ENCODE data around the gene CHD3. TPM values are rescaled to one million over a fixed set of nuclear protein-coding genes. Genes with fewer than 3 reads are reported as not detected.

Gene CHD3
- polyA plus RNA-seq, 1 experiment, result 49.1 TPM

DNA sequence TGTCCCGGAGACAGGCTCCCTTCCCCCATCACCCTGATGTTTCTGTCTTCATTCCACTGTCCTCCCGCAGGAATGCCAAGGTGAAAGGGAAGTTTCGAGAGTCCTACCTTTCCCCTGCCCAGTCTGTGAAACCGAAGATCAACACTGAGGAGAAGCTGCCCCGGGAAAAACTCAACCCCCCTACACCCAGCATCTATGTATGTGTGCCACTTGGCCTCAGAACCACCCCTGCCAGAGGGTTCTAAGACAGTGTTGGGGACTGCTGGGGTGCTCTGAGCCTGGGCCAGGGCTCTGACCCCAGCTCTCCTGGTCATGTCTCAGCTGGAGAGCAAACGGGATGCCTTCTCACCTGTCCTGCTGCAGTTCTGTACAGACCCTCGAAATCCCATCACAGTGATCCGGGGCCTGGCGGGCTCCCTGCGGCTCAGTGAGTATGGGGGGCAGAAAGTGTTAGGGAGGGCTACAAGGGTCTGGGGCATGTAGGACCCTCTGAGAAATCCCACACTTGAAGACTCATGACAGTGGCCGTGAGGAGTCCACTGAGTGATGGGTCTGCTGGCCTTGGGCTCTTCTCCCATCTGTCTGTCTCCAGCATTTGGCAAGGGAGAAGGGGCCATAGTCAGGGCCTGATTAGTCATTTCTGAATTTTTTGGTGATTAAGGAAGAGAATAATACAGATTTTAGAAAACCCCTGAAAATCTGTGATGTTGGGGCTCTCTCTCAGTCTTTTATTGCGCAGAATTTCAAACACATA lies 38.7 kb upstream of the CHD3 start:
- ChIA-PET POLR2A (no interaction called here), CTCF (interaction anchor here (0.8 to 2.4 kb wide), 8 partner anchors 16 to 208 kb away, joined by 3 to 26 read pairs (median 4); partner anchors contain the start of gene KDM6B)
- H3K36me3 ChIP-seq (ENCODE audit: control insufficient read depth, insufficient read depth, low read length), result peaks cover 55% of the 10 kb centered on the region
- no peak overlapping the region for H3K4me3 ChIP-seq (ENCODE audit: low read depth, low read length)
- TF ChIP-seq, protein P1, sequence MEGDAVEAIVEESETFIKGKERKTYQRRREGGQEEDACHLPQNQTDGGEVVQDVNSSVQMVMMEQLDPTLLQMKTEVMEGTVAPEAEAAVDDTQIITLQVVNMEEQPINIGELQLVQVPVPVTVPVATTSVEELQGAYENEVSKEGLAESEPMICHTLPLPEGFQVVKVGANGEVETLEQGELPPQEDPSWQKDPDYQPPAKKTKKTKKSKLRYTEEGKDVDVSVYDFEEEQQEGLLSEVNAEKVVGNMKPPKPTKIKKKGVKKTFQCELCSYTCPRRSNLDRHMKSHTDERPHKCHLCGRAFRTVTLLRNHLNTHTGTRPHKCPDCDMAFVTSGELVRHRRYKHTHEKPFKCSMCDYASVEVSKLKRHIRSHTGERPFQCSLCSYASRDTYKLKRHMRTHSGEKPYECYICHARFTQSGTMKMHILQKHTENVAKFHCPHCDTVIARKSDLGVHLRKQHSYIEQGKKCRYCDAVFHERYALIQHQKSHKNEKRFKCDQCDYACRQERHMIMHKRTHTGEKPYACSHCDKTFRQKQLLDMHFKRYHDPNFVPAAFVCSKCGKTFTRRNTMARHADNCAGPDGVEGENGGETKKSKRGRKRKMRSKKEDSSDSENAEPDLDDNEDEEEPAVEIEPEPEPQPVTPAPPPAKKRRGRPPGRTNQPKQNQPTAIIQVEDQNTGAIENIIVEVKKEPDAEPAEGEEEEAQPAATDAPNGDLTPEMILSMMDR (IDR thresholded peaks at IDR 0.05; ENCODE audit: insufficient read depth, low read depth, low read length), result no peak
- DNase-seq (ENCODE audit: low read depth), result no peak
- no peaks in the 10 kb centered on the region for H3K27me3 ChIP-seq (ENCODE audit: control insufficient read depth, insufficient read depth, low read length)

DNA sequence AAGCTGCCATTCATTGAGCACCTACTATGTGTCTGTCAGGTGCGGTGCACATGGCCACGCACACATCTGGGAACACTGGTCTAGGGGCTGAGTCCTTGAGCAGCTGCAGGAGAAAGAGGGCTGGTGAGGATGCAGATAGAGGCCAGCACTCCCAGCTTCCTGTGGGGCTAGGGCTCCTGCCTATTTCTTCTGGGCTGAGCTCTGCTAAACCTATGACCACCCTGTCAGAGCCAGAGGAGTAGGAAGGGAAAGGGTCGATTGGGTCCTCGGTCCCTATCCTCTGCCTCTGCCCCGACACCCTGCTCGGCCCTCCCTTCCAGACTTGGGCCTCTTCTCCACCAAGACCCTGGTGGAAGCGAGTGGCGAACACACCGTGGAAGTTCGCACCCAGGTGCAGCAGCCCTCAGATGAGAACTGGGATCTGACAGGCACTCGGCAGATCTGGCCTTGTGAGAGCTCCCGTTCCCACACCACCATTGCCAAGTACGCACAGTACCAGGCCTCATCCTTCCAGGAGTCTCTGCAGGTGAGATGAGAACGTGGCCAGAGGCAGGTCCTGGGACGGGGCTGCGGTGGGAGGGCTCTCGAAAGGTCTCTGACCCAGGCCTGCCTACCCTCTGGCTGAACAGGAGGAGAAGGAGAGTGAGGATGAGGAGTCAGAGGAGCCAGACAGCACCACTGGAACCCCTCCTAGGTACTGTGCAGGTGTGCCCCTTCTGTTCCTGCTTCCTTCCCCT lies 37.7 kb upstream of the CHD3 start:
- TF ChIP-seq, protein P1 (IDR thresholded peaks at IDR 0.05; ENCODE audit: insufficient read depth, low read depth, low read length), result no peak
- Histone ChIP-seq H3K27me3 (ENCODE audit: control insufficient read depth, insufficient read depth, low read length) (no peaks in the 10 kb centered on the region), H3K4me3 (ENCODE audit: low read depth, low read length) (no peak overlapping the region), H3K36me3 (ENCODE audit: control insufficient read depth, insufficient read depth, low read length) (peaks cover 50% of the 10 kb centered on the region)
- POLR2A ChIA-PET, result no interaction called here
- no peak for DNase-seq (ENCODE audit: low read depth)
- CTCF ChIA-PET, result interaction anchor here (0.6 to 2.4 kb wide), 13 partner anchors 13 to 301 kb away, joined by 3 to 26 read pairs (median 5); partner anchors contain the start of genes KDM6B and PER1

DNA sequence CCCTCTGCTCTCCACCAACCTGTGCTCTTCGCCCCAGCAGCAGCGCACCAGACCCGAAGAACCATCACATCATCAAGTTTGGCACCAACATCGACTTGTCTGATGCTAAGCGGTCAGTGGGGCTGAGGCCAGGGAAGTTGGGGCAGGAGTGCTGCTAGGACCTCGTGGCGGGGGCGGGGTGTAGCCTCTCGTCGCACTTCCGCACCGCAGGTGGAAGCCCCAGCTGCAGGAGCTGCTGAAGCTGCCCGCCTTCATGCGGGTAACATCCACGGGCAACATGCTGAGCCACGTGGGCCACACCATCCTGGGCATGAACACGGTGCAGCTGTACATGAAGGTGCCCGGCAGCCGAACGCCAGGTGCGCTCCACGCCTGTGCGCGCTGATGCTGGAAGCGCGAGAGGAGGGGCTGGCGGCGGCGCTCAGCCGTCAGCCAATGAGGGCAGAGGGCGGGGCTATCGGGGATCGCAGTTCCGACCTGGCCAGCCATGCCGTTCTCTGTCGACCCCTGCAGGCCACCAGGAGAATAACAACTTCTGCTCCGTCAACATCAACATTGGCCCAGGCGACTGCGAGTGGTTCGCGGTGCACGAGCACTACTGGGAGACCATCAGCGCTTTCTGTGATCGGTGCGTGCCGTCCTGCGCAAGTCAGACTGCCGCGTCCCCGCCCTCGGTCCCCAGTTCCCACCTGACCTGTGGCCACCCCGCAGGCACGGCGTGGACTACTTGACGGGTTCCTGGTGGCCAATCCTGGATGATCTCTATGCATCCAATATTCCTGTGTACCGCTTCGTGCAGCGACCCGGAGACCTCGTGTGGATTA lies 36.9 kb upstream of the CHD3 start:
- no peak for DNase-seq (ENCODE audit: low read depth)
- Histone ChIP-seq H3K27me3 (ENCODE audit: control insufficient read depth, insufficient read depth, low read length) (no peaks in the 10 kb centered on the region), H3K4me3 (ENCODE audit: low read depth, low read length) (no peak overlapping the region), H3K36me3 (ENCODE audit: control insufficient read depth, insufficient read depth, low read length) (peaks cover 50% of the 10 kb centered on the region)
- TF ChIP-seq, protein P1 (IDR thresholded peaks at IDR 0.05; ENCODE audit: insufficient read depth, low read depth, low read length), result peak; percentile 96
- ChIA-PET POLR2A (no interaction called here), CTCF (interaction anchor here (0.6 to 2.4 kb wide), 10 partner anchors 14 to 300 kb away, joined by 3 to 26 read pairs (median 6); partner anchors contain the start of genes KDM6B and PER1)

DNA sequence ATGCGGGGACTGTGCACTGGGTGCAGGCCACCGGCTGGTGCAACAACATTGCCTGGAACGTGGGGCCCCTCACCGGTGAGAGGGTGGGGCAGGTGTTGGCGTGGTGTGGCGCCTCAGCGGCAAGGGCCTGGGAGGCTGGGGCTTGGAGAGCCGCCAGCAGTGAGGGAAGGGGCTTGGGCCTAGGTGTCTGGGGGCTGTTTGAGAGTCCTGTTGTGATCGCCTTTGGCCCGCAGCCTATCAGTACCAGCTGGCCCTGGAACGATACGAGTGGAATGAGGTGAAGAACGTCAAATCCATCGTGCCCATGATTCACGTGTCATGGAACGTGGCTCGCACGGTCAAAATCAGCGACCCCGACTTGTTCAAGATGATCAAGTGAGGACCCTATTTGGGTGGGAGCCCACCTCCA lies 36.3 kb upstream of the CHD3 start:
- ChIA-PET POLR2A (no interaction called here), CTCF (interaction anchor here (1.4 kb wide), 1 partner anchor 18 kb away, joined by 5 read pairs; no protein-coding TSS in a partner anchor)
- peaks cover 46% of the 10 kb centered on the region for H3K36me3 ChIP-seq (ENCODE audit: control insufficient read depth, insufficient read depth, low read length)
- DNase-seq (ENCODE audit: low read depth), result no peak
- TF ChIP-seq, protein P1 (IDR thresholded peaks at IDR 0.05; ENCODE audit: insufficient read depth, low read depth, low read length), result no peak
- H3K4me3 ChIP-seq (ENCODE audit: low read depth, low read length), result no peak overlapping the region
- H3K27me3 ChIP-seq (ENCODE audit: control insufficient read depth, insufficient read depth, low read length), result no peaks in the 10 kb centered on the region
